ENCODE data around the gene LPIN1.
A peak's percentile ranks its signal among the peaks of the same experiment; 100 is the strongest.

LPIN1 gene, protein sequence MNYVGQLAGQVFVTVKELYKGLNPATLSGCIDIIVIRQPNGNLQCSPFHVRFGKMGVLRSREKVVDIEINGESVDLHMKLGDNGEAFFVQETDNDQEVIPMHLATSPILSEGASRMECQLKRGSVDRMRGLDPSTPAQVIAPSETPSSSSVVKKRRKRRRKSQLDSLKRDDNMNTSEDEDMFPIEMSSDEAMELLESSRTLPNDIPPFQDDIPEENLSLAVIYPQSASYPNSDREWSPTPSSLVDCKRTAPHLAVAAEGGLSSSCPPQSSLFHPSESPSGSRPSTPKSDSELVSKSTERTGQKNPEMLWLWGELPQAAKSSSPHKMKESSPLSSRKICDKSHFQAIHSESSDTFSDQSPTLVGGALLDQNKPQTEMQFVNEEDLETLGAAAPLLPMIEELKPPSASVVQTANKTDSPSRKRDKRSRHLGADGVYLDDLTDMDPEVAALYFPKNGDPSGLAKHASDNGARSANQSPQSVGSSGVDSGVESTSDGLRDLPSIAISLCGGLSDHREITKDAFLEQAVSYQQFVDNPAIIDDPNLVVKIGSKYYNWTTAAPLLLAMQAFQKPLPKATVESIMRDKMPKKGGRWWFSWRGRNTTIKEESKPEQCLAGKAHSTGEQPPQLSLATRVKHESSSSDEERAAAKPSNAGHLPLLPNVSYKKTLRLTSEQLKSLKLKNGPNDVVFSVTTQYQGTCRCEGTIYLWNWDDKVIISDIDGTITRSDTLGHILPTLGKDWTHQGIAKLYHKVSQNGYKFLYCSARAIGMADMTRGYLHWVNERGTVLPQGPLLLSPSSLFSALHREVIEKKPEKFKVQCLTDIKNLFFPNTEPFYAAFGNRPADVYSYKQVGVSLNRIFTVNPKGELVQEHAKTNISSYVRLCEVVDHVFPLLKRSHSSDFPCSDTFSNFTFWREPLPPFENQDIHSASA

DNA sequence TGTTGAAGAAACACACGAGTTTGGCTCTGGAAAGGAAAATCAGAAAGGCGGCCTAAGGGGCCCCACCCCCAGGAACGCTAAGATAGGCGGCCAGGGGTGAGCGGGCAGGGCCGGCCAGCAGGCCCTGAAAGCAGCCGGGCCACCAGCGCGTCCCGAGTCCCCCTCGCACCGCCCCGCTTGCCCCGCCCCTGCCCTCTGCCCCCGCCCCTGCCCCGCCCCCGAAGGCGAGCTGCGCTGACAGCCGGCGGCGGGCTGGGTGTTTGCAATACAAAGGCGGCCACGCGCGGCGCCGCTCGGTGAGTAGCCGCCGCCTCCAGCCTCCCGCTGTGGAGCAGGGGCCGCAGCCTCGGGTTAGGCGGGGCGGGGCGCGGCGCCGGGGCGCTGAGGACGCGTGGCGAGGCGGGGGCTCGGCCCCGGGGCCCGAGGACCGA is at the start of gene LPIN1:
LPIN1 (plus strand) TSS at position 257 of the 431 bp plus-strand sequence. CDS start 18,910 bp downstream, outside the sequence.
- DNase-seq (ENCODE audit: low read depth) = peak; percentile 88

DNA sequence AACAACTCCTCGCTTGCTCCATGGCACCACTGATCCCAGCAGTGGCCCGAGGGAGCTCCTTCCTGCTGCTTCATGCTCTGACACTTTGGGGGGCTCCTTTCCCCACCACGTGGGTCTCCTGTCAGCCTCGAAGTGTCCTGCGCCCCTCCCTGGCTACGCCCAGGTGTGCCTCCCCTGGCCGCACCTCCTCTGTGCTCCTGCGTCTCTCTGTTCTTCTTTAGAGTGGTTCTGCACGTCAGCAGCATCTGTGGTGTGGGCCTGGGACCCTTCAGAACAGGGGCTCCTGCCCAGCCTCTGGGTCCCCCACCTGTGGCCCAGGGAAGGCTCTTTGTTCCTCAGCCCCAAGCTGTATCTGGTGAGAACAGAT is 49.7 kb upstream of the LPIN1 start:
- no peak for DNase-seq (ENCODE audit: low read depth)

DNA sequence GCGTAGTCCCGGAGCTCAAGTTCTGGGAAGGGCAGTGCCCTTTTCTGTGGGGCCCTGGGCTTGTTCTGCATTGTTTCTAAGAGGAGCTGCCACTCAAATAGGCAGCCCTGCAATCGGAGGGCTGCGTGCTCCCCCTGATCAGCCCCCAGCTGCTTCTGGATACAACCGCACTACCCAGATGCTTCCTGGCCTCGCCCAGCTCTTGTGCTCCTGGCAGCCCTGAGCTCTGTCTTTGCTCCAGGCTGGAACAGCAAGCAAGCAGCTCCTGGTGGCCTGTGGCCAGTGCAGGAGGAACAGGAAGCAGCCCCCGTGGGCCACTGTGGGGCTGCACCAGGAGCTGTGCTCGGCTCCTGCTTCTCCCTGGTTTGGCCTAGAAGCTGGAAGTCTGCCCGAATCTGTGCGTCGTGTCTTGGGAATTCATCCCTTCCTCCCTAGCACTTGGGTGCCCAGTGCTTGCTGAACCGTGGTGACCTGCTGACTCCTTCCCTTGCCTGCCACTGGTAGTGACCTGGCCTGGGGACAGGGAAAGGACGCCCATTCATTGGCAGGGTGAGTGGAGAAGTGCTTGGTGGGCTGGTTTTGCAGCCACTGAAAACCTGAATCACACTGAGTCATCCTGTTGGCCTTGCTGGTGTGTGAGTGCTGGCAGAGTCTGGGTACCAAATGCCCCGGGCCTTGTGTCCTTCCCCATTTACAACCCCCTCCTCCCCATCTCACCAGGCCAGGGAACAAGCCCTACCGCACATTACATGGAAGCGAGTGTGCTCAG is 49.1 kb upstream of the LPIN1 start:
- DNase-seq (ENCODE audit: low read depth) = peak; percentile 92

DNA sequence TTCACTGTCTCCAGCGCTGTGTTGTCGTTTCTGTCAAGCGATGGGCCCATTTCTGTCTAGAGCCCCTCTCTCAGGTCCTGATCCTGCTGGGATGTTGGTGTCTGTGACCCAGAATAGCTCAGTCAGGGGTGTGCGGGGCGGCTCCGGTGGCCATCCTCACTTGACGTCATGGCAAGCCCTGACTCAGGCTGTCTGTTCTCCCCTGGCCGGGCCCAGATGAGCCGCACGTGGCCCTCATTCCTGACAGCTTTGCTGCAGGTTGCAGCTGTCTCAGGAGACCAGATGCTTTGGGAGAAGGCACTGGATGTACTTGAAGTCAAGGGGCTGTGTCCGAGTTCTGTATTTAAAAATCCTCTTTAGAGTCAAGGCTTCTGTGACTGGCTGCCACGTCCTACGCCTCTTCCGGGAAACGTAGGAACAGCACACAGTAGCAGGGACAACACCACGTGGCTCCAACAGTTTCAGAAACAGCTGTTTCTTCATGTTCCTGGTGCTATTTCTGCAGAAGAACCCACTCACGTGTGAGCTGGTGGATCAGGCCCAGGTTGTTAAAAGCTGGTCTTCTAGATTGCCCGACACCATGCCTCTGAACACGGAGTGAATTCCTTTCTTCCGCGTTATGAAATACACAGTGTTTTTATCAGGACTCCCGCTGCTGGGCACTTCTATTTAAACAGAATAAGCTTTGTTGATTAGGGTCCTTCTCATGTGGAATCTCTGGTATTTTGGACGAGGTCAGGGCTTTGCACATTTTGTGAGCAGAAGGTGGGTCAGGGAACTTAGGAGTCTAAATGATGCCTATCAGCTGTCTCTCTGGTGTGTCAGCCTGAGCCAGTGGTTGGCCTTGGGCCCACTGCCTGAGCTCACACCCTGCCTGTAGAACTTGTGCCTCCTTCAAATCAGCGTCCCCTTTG is 48.2 kb upstream of the LPIN1 start:
- peak; percentile 84 for DNase-seq (ENCODE audit: low read depth)

DNA sequence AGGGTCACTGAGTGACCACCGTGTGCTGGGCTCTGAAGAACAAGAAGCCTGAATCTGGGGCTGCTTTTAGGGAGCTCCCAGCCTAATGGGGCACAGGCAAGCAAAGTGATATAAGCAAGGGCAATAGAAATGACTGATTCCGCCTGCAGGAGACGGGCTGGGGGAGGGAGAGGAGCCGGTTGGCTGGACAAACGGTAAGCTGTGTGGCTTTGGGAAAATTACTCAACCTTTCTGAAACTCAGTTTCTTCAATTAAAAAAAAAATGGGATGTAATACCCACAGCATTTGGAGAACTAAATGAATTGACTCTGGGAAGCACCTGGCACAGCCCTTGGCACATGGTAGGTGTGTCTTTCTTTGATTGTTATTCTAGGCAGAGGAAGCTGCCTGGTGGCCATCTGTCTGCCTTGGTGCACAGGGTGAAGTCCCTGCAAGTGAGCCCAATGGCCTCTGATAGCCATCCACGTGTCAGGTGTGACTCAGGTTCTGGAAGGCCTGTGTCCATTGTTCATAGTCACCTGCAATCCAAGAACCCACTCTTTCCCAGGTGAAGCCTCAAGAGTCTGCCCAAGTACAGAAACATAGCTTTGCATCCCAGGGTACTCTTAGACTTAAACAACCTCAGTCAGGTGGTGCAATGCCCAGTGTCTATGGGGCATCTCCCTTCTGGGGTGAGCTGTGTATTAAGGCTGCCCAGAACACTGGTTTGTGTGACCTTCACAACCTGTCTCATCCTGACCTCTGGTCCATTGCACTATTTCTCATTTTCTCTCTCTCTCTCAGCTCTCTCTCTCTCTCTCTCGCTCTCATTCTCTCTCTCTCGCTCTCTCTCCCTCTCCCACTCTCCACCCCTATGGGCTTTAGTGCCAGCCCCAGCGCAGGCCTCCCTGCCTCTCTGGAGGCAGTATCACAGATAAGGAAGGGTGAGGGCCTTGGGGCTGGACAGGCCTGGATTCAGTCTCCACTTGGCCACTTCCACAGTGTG is 46.5 kb upstream of the LPIN1 start:
- no peak for DNase-seq (ENCODE audit: low read depth)

DNA sequence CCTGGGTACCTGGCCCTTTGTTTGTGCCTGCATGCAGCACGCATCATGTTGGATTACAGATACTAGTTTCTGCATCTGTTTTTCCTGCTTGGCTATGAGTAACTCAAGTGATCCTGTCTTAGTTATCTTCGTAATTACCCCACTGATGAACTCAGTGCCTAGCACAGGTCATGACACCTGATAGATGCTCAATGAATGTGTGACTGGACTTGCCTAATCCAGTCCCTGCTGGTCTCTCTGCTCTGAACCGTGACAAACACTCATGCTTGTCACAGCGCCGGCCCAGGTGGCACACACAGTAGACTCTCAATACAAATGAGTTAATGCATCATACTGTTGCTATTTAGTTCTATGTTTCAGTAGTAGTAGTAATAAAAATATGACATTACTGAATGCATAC is 45.2 kb upstream of the LPIN1 start:
- DNase-seq (ENCODE audit: low read depth) = no peak

DNA sequence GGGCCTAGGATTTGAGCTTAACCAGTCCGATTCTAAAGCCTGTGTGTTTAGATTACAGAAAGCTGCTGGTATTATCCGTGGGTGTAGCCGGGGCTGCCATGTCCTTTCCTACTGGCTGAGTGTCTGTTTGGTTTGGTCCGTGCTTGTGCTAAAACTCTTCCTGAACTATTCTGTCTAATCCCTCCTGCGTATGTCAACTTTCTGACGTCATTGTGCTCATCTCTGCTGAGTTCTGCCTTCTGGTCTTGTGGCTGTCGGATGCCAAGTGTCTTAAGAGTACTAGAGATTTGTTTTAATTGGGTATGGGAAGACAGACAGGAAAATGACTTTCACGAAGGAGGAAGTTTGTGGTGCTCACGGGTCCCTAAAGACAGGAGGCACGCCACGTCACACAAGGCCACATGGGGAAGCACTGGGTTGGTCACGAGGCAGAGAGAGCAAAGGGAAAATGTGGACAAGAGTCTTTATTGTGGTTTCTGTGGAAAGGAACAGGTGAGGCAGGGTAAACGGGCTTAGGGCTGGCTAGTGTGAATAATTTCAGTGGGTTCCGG is 44.6 kb upstream of the LPIN1 start:
- DNase-seq (ENCODE audit: low read depth) = no peak

DNA sequence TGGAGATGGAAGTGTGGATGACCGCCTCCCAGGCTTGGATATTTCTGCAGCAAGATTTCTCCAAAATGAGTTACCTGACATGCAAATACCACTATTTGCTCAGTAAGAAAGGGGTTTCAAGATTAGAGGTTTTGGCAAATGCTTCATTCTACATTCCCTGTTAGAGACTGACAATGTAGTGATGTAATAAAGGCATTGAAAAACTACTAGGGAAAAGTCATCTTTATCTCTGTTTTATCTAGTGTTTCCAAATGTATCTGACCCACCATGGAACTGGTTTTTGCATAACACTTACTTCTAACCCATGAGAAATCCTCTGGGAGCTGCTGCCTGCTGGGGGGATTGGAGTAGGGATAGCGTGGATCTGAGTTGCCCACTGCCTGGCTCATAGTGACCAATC is 43.5 kb upstream of the LPIN1 start:
- no peak for DNase-seq (ENCODE audit: low read depth)

DNA sequence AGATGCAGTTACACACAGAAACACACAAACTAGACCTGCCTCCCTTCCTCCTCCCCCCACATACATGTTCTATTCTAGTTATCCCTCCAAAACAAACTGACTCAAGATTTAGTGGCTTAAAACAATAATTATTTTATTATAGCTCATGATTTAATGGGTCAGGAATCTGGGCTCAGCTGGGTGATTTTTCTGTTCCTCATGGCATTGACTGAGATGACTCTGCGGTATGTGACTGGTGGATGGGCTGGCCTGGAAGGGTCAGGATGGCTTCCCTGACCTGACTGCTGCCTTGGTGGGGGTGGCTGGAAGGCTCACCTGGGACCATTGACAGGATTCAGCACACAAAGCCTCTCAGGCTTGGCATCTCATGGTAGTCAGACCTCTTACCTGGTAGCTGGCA is 42.7 kb upstream of the LPIN1 start:
- DNase-seq (ENCODE audit: low read depth) = peak; percentile 69

DNA sequence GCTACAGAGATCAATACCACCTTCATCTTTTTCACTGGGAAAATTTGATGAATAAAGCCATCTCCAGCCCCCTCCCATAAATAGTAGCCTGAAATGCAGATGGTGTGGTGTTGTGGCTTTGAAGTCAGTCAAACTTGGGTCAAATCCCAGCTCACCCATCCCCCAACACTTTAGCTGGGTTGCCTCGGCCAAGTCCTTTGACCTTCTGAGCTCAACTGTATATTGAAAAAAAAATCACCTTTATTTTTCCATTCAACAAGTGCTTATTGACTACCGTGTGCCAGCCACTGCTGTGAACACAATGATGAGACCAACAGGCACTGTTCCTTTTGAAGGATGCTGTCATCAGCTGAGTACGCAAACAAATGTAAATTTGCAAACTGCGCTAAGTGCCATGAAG is 41.4 kb upstream of the LPIN1 start:
- no peak for DNase-seq (ENCODE audit: low read depth)

DNA sequence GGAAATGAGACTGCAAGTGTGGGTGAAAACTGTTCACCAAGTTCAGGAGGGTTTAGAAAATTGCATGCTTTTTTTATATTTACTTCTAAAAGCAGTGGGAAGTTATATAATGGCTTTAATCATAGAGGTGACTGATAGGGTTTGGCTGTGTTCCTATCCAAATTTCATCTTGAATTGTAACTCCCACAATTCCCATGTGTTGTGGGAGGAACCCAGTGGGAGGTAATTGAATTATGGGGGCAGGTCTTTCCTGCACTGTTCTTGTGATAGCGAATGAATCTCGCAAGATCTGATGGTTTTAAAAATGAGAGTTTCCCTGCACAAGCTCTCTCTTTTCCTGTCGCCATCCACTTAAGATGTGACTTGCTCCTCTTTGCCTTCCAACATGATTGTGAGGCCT is 40.7 kb upstream of the LPIN1 start:
- no peak for DNase-seq (ENCODE audit: low read depth)

DNA sequence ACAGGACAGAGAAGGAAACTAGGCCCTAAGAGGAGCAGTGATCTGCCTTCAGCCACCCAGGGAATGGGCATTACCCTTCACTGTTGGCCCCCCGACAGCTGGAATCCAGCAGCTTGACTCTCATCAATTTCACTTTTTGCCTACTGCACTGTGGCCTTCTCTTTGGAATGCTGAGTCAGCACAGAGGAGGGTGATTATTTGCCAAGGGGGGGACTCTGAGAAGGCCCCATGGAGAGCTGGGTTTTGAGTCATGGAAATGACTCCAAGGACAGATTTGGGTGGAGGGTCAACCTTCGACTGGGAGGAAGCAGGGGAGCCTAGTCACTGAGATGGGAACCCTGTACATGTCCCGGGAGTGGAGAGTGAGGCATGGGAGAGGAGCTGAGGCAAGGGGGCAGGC is 38.3 kb upstream of the LPIN1 start:
- DNase-seq (ENCODE audit: low read depth) = no peak

DNA sequence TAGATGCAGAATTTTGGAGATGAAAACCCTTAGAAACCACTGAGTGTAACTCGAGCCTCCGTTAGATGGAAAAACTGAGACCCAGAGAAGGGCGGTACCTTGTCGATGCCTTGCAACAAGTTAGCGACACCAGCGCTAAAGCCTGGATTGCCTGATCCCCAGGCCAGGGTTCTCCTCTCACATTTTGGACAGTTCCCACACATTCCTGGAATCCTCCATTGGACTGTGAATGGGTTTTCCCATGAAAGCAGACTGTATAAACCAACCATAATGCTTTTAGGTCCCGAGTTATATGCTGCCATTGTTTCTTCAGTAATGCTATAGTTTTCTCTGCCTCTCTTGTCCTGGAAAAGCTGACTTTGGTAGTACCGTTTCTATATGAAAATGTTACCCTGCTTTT is 37.1 kb upstream of the LPIN1 start:
- no peak for DNase-seq (ENCODE audit: low read depth)

DNA sequence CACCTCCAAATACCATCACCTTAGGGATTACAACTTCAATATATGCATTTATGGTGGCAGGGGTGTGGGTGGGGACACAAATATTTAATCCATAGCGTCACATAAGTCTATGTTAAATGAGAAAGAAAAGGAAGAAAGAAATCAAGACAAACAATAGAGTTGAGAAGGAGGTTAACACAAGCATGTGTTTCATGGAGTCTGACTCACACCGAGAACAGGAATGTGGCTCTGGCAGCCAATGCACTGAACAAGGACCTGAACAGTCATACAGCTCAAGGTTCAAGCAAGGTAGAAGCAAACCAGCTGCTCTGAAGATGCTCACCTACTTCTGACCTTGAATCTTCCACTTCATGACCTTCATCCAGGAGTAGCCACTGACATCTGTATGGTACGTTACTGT is 36.2 kb upstream of the LPIN1 start:
- peak; percentile 76 for DNase-seq (ENCODE audit: low read depth)

DNA sequence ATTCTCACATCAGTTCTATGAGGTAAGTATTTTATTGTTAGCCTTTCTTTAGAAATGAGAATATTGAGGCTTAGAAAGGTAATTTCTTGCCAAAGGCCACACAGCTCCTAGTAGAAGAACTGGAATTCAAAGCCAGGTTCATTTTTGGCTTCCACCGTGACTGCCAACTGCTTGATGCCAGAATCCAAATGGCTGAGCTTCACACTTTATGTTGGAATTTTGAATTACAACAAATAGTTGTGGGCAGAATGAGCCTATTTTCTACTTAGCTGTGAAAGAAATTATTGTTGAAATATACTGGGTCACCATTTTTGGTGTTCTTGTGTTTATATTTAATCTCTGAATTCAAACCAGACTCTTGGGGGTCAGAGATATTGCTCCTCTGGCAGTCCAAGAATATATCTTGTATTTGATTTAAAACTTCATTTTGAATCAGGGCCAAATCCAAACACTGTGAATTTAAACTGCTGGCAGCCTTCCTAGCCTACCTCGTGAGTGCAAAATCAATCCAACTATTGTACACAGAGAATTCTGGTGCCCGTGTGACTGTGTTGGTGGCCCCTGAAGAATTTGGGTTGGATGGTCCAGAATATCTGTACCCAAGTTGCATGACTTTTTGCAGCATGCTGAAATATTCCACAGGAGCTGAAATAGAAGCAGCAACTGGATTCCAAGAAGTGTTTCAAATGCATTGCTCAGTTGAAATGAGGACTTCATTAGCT is 35.6 kb upstream of the LPIN1 start:
- no peak for DNase-seq (ENCODE audit: low read depth)

DNA sequence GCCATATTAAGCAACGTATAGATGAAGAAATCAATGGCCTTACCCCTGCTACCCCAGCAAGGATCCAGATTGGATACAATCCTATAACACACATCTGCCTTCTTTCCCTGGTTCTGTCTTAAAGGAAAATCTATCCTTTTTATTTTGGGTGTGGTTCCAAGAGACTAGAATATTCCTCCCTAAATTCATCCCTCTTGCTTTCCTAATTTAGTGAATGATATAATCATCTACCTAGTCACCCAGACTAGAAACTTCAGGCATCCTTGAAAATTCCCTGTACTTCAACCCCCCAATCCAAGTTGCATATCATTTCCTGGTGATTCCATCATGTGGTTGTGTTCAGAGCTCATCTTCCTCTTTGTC is 35.1 kb upstream of the LPIN1 start:
- no peak for DNase-seq (ENCODE audit: low read depth)

DNA sequence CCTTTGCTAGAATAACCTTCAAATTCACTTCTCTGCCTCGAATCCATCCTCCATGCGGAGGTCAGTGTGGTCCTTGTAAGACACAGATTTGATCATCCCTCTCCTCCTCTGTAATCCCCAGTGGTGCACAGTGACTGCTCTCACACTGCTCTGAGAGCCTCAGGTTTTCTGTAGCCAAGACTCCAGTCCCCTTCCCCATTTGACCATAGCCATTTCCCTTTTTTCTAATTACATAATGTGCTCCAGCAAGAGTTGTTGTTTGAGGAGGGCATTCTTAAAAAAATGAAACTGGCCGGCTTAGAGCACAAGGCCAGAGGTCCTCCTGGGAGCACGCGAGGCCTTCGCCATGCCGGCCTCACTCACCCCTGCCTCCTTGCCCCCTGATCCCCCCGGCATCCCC is 34.7 kb upstream of the LPIN1 start:
- DNase-seq (ENCODE audit: low read depth) = no peak

DNA sequence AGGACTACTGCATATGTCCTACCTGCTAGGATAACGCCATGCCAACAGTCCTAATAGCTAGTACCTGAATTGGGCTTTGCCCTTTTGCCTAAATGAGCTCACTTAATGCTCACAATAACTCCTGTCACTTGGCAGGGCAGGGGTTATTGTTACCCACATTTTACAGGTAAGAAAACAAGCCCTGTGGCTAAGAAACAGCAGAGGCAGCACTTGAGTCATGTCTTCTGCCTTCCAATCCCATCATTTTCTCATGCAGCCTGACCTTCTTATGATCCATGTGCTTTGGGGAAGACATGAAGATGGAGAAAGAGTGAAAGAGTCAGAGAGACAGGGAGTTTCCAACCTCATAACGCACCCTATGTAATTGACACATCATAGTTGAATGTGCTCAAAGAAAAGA is 33.6 kb upstream of the LPIN1 start:
- no peak for DNase-seq (ENCODE audit: low read depth)

DNA sequence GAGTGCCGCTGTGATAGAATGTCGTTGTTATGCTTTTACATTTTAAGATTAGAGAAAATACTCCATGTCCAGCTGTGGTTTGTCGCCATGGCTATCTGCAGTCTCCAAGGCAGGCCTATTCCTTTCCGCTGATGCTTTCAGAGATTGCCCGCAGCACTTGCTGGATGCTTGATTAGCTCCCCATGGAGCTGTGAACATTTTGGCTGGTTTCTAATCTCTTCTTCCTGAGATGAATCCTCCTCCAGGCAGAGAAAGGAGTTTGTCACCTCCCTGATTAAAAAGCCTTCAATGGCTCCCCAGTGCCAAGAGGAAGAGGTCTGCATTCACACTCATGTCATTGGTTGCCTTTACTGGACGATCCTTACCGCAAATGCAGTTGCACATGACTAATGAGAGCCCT is 32.6 kb upstream of the LPIN1 start:
- no peak for DNase-seq (ENCODE audit: low read depth)

Data from ELR (cell line).